HG03432 (cell line): Measurements from ENCODE around the gene STARD3.
"Not testable (repeated sequence)": the region's sequence is repeated elsewhere in the genome, so short reads cannot be mapped to it uniquely, and the experiment has no call there.

ENCODE experiments used
- ATAC-seq: cut with Tn5 transposase; IDR thresholded peaks from one replicate; pipeline ENCODE4 v1.9.1; 2021; ENCODE audit warnings: mild to moderate bottlenecking, moderate library complexity; ENCODE audit not compliant: unreplicated experiment

Gene STARD3

GRCh38 chr17:39687101-39687545 lies 50.2 kb downstream of the STARD3 start:
- ATAC-seq, result no peak

GRCh38 chr17:39687546-39688474 lies 50.9 kb downstream of the STARD3 start, which contains the start of gene PGAP3:
TSS of gene PGAP3 (minus strand) at chr17:39688057. CDS start at chr17:39688014, 43 bp downstream.
- ATAC-seq, result peak; percentile 88

GRCh38 chr17:39688475-39688835 lies 51.5 kb downstream of the STARD3 start:
- ATAC-seq, result no peak

GRCh38 chr17:39688945-39689344 lies 52.0 kb downstream of the STARD3 start:
- no peak for ATAC-seq

- ATAC-seq, result no peak
These were observed 57.6 kb downstream of the STARD3 start for GRCh38 chr17:39694593-39694992.

- ATAC-seq, result no peak
These were observed 58.1 kb downstream of the STARD3 start for GRCh38 chr17:39695089-39695474.

GRCh38 chr17:39696731-39697130 lies 59.8 kb downstream of the STARD3 start:
- ATAC-seq, result no peak

GRCh38 chr17:39697961-39698360 lies 61.0 kb downstream of the STARD3 start:
- no peak for ATAC-seq

- ATAC-seq, result not testable (repeated sequence)
These were observed 62.3 kb downstream of the STARD3 start for GRCh38 chr17:39699157-39699817.

- no peak for ATAC-seq
These were observed 62.8 kb downstream of the STARD3 start, which contains the start of gene ERBB2 for GRCh38 chr17:39699818-39700147. TSS of gene ERBB2 (plus strand) at chr17:39700064. CDS start at chr17:39700239, 175 bp downstream.

- no peak for ATAC-seq
These were observed 63.4 kb downstream of the STARD3 start for GRCh38 chr17:39700148-39700987.

GRCh38 chr17:39701012-39701783 lies 64.3 kb downstream of the STARD3 start:
- ATAC-seq, result no peak

GRCh38 chr17:39701784-39702422 lies 65.0 kb downstream of the STARD3 start:
- no peak for ATAC-seq

GRCh38 chr17:39702901-39703893 lies 66.3 kb downstream of the STARD3 start:
- no peak for ATAC-seq

GRCh38 chr17:39703913-39704312 lies 67.0 kb downstream of the STARD3 start:
- ATAC-seq, result no peak

- ATAC-seq, result no peak
These were observed 68.0 kb downstream of the STARD3 start for GRCh38 chr17:39704821-39705551.

GRCh38 chr17:39705786-39706348 lies 68.9 kb downstream of the STARD3 start:
- ATAC-seq, result no peak

GRCh38 chr17:39706383-39706782 lies 69.4 kb downstream of the STARD3 start:
- ATAC-seq, result no peak
